ENCODE results near the gene ALDH1A1.

ALDH1A1 gene

DNA sequence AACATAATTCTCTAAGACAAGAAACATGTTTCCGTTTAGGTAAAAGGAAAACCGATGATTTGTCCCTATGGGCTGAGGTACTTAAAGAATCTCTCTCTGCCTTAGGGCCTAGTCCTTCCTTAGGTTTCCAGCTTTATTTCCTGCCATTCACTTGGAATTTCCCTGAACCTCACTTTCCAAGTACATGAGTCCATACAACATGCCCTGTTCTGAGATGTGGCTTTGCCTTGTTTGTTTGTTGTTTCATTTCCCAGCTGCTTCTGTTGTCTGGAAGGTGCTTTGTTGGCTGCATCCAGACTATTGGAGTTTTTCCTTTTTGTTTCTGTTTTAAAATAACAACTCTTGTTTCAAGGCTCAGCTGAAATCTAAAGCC is 95.2 kb downstream of the ALDH1A1 start (continued):
- TF ChIP-seq, protein P1, sequence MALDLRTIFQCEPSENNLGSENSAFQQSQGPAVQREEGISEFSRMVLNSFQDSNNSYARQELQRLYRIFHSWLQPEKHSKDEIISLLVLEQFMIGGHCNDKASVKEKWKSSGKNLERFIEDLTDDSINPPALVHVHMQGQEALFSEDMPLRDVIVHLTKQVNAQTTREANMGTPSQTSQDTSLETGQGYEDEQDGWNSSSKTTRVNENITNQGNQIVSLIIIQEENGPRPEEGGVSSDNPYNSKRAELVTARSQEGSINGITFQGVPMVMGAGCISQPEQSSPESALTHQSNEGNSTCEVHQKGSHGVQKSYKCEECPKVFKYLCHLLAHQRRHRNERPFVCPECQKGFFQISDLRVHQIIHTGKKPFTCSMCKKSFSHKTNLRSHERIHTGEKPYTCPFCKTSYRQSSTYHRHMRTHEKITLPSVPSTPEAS (tag by site-specific recombination; IDR thresholded peaks at IDR 0.05): no peak
- no peak for TF ChIP-seq ZNF394 (tag by site-specific recombination; IDR thresholded peaks at IDR 0.05; ENCODE audit: borderline replicate concordance)
- TF ChIP-seq ZNF10 (tag by site-specific recombination; IDR thresholded peaks at IDR 0.05): no peak
- TF ChIP-seq ZNF624 (tag by site-specific recombination; IDR thresholded peaks at IDR 0.05): no peak
- no peak for TF ChIP-seq ZNF223 (tag by site-specific recombination; IDR thresholded peaks at IDR 0.05)
- no peak for TF ChIP-seq ZNF621 (tag by site-specific recombination; IDR thresholded peaks at IDR 0.05)

DNA sequence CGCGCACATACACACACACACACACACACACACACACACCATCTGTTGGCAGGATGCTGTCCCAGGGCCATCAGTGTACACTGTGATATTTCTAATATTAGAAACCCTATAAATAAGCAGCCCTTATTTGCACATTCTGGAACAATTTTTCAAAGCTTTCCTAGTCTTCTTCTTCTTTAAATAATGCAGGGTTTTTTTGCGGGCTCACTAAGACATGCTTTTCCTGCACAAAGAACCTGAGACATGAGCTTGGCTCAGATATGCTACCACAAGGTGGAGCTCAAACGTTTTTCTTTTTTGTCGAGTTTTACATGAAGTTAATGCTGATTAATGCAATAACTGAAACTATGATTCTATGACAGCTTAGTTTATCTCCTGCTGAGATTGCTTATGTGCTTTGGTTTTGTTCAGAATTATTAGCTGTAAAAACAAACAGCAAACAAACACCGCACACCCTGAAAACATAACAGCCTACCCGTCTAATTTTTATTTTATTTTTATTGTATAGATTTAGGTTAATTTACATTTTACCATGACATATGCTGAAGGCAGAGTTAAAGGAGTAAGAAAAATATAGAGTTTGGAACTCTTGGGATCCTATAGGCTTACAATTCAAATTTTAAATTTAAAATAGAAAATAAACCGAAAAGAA is 95.8 kb downstream of the ALDH1A1 start:
- Histone ChIP-seq H3K36me3 (ENCODE audit: control insufficient read depth in 2 of 2, insufficient read depth in 1 of 2, low read length in 2 of 2) (no peaks in the 10 kb centered on the region), H3K4me1 (ENCODE audit: control insufficient read depth, insufficient read depth, low read length) (no peaks in the 10 kb centered on the region), H3K27ac (ENCODE audit: extremely low read depth, low read depth, low read length) (no peak overlapping the region), H3K4me3 (ENCODE audit: low read depth, low read length) (no peak overlapping the region), H3K9me3 (ENCODE audit: control insufficient read depth, insufficient read depth, low read depth, low read length) (no peaks in the 10 kb centered on the region)
- TF ChIP-seq ZNF654 (tag by site-specific recombination; IDR thresholded peaks at IDR 0.05; ENCODE audit: low read depth) (peak; percentile 44), ZNF514 (tag by site-specific recombination; IDR thresholded peaks at IDR 0.05) (no peak), ZNF473 (tag by site-specific recombination; IDR thresholded peaks at IDR 0.05) (no peak), KLF16 (tag by site-specific recombination; IDR thresholded peaks at IDR 0.05) (no peak)
- TF ChIP-seq, protein P2, sequence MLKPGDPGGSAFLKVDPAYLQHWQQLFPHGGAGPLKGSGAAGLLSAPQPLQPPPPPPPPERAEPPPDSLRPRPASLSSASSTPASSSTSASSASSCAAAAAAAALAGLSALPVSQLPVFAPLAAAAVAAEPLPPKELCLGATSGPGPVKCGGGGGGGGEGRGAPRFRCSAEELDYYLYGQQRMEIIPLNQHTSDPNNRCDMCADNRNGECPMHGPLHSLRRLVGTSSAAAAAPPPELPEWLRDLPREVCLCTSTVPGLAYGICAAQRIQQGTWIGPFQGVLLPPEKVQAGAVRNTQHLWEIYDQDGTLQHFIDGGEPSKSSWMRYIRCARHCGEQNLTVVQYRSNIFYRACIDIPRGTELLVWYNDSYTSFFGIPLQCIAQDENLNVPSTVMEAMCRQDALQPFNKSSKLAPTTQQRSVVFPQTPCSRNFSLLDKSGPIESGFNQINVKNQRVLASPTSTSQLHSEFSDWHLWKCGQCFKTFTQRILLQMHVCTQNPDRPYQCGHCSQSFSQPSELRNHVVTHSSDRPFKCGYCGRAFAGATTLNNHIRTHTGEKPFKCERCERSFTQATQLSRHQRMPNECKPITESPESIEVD (tag by site-specific recombination; IDR thresholded peaks at IDR 0.05): 0 out of 2 replicates have a peak, but pooled peaks have one; percentile 26
- CTCF ChIA-PET: interaction anchor here (0.6 to 3.3 kb wide), 53 partner anchors 10 to 1822 kb away, joined by 3 to 68 read pairs (median 4); no protein-coding TSS in a partner anchor
- POLR2A ChIA-PET: interaction anchor here (1.0 kb wide), 1 partner anchor 12 kb away, joined by 3 read pairs; no protein-coding TSS in a partner anchor

DNA sequence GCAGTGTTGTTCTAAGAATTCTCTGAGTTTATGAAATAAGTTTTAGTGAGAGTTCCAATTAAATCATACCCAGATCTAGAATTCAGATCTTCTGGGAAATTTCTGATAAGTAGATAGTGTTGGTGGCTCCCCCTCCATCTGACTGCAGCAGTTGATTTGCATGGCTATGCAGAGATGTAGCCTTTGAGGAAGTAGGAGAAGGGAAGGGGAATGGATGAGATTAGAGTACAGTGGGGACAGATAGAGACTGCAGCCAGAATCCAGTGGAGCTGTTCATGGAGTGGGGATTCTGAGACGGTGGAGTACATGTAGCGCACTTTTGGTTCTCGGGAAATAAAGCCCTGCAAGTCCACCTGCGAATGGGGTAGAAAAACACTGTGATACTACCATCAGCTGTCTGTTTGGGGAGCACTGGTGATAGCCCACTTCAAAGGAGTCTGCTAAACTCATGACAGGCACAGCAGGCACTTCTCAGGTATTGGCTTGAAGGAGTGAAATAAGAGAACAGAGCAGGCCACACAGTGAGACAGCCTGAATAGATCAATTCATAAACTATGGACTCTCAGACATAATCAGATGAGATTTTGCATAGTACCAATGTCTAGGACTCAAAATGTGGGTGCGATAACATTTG is 96.8 kb downstream of the ALDH1A1 start:
- Histone ChIP-seq H3K27ac (ENCODE audit: extremely low read depth, low read depth, low read length) (no peak overlapping the region), H3K9me3 (ENCODE audit: control insufficient read depth, insufficient read depth, low read depth, low read length) (no peaks in the 10 kb centered on the region), H3K4me3 (ENCODE audit: low read depth, low read length) (no peak overlapping the region), H3K4me1 (ENCODE audit: control insufficient read depth, insufficient read depth, low read length) (no peaks in the 10 kb centered on the region), H3K36me3 (ENCODE audit: control insufficient read depth in 2 of 2, insufficient read depth in 1 of 2, low read length in 2 of 2) (no peaks in the 10 kb centered on the region)
- TF ChIP-seq ZNF701 (tag by site-specific recombination; IDR thresholded peaks at IDR 0.05) (no peak), ZFP69B (tag by site-specific recombination; IDR thresholded peaks at IDR 0.05) (no peak), ZNF626 (tag by site-specific recombination; IDR thresholded peaks at IDR 0.05) (no peak), ZNF16 (tag by site-specific recombination; IDR thresholded peaks at IDR 0.05; ENCODE audit: low read depth) (no peak), REPIN1 (tag by site-specific recombination; IDR thresholded peaks at IDR 0.05; ENCODE audit: low read depth) (no peak), ZNF324 (tag by site-specific recombination; IDR thresholded peaks at IDR 0.05) (no peak), ZNF266 (tag by site-specific recombination; IDR thresholded peaks at IDR 0.05; ENCODE audit: low read depth) (no peak)
- CTCF ChIA-PET: interaction anchor here (0.6 to 3.3 kb wide), 18 partner anchors 16 to 1414 kb away, joined by 3 to 68 read pairs (median 4); no protein-coding TSS in a partner anchor
- POLR2A ChIA-PET: no interaction called here

Data from HEK293 (cell line).